ENCODE data around the gene ATP8A1.

GRCh38 chr4:42644897-42645296 lies 12.0 kb downstream of the ATP8A1 start:
- TF ChIP-seq CTCF (IDR thresholded peaks at IDR 0.05; ENCODE audit: borderline replicate concordance, extremely low read depth, low read length, poor library complexity, severe bottlenecking), result no peak
- no peak for TF ChIP-seq EZH2 (IDR thresholded peaks at IDR 0.05; ENCODE audit: borderline replicate concordance, low read depth, low read length, severe bottlenecking)
